Measurements from ENCODE around the gene EPYC.

EPYC gene

GRCh38 chr12:90920222-90920621 lies 84.5 kb downstream of the EPYC start:
- no peaks in the 10 kb centered on the region for H3K9me3 Mint-ChIP-seq (ENCODE audit: low read depth)
- no peaks in the 10 kb centered on the region for H3K4me1 Mint-ChIP-seq (ENCODE audit: low read depth)
- H3K36me3 Mint-ChIP-seq = no peaks in the 10 kb centered on the region
- H3K27ac Mint-ChIP-seq = no peak overlapping the region
- H3K4me3 Mint-ChIP-seq = no peak overlapping the region
- H3K27me3 Mint-ChIP-seq = peaks cover 7% of the 10 kb centered on the region

GRCh38 chr12:90917431-90917830 lies 87.3 kb downstream of the EPYC start:
- Mint-ChIP-seq H3K27ac (no peak overlapping the region), H3K4me1 (ENCODE audit: low read depth) (no peaks in the 10 kb centered on the region), H3K9me3 (ENCODE audit: low read depth) (no peaks in the 10 kb centered on the region), H3K36me3 (no peaks in the 10 kb centered on the region), H3K27me3 (peaks cover 5% of the 10 kb centered on the region), H3K4me3 (no peak overlapping the region)

- peaks cover 5% of the 10 kb centered on the region for H3K27me3 Mint-ChIP-seq
- no peaks in the 10 kb centered on the region for H3K9me3 Mint-ChIP-seq (ENCODE audit: low read depth)
Observed at GRCh38 chr12:90916516-90916915, 88.3 kb downstream of the EPYC start.

GRCh38 chr12:90915353-90915752 lies 89.4 kb downstream of the EPYC start:
- H3K36me3 Mint-ChIP-seq = no peaks in the 10 kb centered on the region
- H3K27me3 Mint-ChIP-seq = peaks cover 5% of the 10 kb centered on the region
- no peak overlapping the region for H3K27ac Mint-ChIP-seq
- H3K4me3 Mint-ChIP-seq = no peak overlapping the region
- no peaks in the 10 kb centered on the region for H3K4me1 Mint-ChIP-seq (ENCODE audit: low read depth)
- H3K9me3 Mint-ChIP-seq (ENCODE audit: low read depth) = no peaks in the 10 kb centered on the region

More at GRCh38 chr12:90916516-90916915, 88.3 kb downstream of the EPYC start:
- Mint-ChIP-seq H3K27ac (no peak overlapping the region), H3K4me1 (ENCODE audit: low read depth) (no peaks in the 10 kb centered on the region), H3K36me3 (no peaks in the 10 kb centered on the region), H3K4me3 (no peak overlapping the region)
